GM19452 (cell line): ENCODE measurements around the gene IDH3B.
A peak's percentile ranks its signal among the peaks of the same experiment; 100 is the strongest.
"Not testable (repeated sequence)": the region's sequence is repeated elsewhere in the genome, so short reads cannot be mapped to it uniquely, and the experiment has no call there.

Experiments
- ATAC-seq: cut with Tn5 transposase; IDR thresholded peaks from one replicate; pipeline ENCODE4 v1.9.1; 2021; ENCODE audit not compliant: unreplicated experiment

IDH3B gene

DNA sequence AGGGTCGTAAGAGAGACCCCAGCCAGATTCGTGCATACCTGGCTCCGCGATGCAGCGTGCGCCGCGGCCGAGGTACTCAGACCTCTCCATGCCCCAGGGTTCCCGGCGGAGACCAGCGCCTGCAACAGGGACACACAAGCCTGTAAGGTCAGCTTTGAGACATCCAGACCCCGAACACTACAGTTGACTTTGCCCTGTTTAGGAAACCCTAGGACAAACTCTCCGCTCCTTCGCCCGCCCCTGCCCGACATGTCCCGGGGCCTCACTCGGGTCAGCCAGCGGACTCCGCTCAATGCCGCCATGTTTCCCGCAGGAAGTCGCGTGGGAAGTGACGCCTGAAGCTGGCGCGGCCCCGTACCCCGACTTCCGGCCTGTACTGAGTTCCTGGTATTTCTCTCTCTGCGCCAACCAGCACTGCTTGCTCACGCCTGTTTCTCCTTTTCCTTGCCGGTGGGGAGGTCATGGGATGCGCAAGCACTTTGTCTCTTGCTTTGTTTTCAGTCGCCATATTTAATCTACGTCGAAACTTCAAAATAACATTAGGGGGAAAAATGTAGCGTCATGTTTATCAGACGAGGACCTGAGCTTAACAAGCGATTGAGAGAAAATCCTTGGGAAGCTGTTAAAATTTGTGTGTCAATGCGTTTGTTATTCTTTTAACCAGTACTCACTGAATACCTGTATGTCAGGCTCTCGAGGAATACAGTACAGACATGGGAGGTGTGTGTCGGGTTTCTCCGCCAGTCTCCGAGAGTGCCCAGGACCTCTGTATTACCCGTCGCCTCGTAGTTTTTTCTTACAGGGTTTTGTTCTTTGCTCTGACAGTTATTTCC lies at the start of gene IDH3B:
TSS of gene IDH3B (minus strand) at position 330 of the 833 bp plus-strand sequence. CDS start at position 302, 28 bp downstream.
- peak; percentile 92 for ATAC-seq

DNA sequence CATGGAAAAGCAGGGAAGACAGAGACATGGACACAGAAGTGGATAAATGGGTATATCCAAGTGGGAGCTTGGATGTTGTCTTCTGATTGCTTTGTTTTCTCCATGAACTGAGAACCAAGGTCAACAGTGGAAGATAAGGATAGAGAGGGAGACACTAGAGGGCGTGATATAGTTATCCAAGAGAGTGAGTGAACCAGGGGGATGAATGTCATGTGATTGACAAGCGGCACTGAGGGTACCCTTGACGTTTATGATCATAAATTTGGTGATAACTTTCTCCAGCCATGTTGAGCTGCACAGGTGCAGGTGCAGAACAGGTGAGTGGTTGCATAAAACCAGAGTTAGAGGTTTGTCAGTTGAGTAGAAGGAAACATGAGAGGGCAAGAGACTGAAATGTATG lies 49.3 kb upstream of the IDH3B start:
- no peak for ATAC-seq

DNA sequence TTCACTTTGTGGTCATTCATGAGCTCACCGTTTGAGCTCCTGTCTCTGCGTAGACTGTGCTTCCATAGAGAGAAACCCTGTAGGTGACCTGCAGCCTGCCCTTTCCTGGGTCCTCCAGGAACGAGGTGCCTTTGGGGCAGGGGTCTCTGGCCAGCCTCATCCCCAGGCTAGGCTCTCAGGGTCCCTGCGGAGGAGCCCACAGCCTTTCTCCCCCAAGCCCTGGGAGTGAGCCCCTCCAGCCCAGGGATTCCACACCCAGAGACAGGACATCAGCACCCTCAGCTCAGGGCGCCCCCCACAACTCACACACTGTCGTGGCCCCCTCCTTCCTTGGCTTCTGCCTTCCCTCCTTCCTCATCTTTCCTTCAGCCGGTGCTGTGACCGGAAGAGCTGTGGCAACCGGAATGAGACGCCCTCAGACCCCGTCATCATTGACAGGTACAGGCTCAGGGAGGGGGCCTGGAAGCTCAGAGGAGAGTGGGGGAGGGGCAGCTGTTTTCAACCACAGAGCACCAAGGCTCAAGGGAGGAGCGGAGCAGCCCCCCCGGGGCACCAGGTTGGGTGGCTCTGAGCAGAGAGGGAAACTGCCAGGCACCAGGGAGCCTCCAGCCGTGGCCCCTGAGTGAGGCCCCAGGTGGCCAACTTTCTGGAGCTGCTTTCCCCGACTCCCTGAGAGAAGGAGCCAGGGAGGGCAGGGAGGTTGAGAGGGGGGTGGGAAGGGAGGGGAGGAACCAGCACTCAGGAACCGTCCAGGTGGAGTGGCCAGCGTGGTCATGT lies 45.4 kb upstream of the IDH3B start:
- no peak for ATAC-seq

DNA sequence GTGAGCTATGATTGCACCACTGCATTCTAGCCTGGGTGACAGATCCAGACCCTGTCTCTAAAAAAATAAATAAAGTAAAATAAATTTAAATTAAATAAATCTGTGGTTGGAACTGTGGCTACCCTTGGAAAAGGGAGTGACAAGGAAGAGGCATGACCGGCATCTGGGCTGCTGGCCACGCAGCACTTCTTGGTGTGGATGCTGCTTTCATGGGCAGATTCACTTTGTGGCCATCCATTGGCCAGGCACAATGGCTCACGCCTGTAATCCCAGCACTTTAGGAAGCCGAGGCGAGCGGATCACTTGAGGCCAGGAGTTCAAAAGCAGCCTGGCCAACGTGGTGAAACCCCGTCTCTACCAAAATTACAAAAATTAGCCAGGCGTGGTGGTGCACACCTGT lies 44.6 kb upstream of the IDH3B start:
- no peak for ATAC-seq

DNA sequence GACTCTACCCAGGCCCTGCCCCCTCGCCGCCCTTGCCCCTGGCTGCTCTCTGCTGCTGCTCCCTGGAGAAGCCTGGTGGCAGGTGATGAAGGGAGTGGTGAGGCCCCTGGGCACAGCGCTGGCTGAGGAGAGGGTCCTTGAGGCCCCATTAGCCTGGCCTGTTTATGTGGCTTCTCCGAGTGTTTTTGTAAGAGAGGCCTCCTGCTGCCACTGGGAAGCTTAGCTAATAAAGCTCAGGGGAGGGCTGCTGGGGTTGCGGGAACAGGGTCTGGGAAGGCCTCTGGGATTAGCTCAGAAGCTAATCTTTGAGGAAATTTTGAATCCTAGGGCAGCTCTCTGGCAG lies 44.0 kb upstream of the IDH3B start:
- ATAC-seq: no peak

DNA sequence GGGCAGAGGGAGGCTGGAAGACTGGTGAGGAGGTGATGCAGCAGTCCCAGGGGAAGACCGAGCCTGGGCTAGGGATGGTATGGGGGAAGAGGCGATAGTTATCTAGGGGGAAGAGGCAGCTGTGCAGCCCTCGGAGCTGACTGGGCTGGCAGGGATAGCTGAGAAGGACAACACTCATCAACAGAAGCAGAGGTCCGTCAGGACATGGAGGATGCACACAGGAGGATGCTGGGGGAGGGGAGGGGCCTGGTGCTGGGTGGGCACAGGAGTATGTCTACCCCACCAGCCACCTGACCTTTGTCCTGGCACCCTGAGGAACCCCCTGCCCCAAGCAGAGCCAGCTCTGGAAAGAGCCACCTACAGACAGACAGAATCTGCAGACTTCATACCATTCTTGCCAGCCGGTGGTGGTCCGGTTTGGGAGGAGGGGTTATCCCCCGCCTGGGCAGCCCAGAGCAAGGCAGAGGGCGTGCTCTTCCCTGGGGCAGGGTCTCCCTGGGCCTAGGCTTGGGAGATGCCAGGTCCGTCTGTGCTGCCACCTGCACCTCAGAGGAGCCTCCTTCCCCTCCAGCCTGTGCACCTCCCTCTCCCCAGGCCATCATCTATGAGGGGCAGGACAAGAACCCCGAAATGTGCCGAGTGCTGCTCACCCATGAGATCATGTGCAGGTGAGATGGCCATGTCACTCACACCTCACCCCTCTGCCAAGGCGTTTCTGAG lies 43.5 kb upstream of the IDH3B start:
- ATAC-seq: no peak

DNA sequence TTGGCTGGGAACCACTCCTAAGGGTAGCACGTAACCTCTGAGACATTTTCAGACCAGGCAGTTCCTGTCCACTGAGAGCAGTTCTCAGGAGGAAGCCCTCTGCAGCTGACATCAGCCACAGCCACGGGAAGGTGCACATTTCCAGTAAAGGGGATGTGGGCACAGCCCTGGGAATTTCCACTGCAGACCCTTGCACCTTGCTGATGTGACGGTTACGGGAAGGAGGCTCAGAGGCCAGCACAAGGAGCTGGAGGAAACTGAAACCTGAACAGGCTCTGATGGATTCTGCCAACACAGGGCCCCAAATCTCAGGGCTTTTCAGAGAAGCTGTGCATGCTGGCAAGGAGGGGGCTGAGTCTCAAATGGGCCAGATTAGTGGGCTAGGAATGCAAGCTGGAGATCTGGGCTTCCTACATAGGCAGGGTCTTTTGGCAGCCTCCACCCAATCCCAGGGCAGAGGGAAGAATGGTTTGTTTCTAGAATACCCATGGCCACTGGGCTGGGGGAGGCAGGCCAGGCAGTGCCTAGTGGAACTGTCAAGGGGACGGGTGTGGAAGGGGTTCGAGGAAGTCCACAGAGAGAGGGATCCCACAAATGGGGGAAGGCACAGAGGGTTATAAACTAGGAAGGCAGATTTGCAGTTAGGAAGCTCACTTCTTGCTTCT lies 42.8 kb upstream of the IDH3B start:
- no peak for ATAC-seq

DNA sequence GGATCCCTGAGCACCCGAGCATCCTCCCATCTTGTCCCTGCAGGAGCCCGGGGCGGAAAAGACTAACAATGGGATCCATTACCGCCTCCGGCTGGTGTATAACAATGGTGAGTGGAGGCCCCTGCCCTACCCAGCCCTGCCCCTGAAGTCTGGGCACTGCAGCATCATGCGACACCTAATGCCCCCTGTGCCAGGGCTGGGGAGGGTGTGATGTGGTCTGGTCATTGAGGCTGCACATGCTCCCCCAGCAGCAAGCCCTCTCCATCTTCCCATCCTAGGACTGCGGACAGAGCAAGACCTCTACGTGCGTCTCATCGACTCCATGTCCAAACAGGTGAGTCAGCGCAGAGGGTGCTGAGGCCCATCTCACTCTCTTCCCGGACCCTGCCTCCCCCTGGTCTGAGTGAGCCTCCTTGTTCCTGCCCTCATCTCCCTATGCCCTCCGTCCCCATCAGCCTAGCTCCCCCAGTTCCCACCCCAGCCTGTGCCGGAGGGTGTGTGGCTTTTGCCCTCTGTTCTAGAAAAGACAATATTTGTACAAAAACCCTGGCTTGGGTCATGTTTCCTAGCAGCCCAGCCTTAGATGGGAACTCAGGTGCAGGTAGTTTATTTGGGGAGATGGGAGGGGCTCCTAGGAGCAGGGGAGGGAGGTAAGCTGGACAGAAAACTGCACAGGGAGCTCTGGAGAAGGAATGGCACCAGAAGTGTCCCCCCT lies 42.1 kb upstream of the IDH3B start:
- ATAC-seq: no peak

DNA sequence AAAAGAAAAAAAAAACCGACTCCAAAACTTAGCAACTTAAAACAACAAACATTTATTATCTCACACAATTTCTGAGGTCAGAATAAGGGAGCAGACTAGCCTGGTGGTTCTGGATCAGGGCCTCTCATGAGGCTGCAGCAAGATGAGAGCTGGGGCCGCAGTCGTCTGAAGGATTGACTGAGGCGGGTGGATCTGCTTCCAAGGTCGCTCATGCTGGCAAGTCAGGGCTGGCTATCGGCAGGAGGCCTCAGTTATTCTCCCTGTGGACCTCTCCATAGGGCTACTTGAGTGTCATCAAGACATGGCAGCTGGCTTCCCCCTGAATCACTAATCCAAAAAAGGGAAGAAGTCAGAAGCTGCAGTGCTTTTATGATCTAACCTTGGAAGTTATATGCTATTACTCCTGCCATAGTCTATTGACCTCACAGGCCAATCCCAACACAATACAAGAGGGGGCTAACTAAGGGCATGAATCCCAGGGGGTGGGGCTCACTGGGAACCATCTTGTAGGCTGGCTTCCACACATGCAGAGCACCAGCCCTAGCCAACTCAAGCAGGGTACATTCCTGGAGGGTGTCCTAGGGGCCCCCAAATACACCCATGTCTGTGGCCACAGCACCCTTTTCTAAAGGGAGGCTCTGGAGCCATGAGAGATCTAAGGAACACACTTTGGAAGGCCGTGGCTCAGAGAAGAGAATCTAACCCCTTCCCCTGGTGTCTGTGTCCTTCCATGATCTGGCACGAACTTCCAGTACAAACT lies 39.9 kb upstream of the IDH3B start:
- no peak for ATAC-seq

DNA sequence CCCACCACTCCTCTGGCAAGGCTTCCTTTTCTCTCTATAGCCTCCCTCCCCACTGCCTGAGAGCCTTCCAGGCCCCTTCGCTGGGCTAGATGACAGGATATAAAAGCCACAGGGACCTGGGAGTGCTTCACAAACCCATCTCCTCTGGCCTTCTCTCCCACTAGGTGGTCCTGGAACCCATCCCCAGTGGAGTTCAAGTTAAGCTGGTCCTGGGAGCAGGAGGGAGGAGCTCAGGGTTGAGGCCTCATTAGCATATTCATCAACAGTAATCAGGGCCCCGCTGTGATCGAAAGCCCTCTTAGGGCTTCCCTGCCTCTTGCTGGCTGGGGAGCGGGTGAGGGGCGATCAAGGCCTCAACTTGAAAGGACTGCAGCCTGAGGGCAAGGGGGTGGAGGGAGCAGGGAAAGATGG lies 37.7 kb upstream of the IDH3B start:
- ATAC-seq: no peak

DNA sequence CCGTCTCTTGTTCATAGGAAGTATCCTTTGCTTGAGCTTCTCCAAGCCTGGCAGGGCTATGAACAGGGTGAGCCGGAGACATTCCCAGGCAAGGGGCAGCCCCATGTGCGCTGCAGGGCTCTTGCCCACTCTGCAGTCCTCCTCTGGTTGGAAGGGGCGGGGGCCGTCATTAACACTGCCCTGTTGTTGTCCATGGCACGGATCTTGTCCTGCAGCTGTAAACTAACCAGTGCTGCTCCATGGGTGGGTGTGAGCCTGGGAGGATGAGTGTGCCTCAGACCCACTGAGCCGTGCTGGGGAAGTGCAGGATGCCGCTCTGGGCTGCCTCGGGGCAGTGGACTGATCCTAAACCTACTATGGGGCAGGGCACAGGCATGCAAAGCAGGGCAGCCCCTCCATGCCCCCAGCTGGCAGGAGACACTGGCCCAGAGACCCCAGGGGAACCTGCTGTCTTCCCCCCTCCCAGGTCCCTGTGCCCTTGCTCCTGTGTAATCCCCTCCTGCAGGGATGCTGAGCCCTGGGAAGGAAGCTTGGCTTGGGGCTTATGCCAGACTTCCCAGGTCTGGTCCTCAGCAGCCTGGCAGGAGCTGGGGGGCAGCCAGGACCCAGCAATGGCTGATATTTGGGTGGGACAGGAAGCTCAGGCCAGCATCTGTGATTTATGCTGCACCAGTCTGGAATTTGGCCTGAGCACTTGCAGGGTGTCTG lies 37.1 kb upstream of the IDH3B start:
- no peak for ATAC-seq

DNA sequence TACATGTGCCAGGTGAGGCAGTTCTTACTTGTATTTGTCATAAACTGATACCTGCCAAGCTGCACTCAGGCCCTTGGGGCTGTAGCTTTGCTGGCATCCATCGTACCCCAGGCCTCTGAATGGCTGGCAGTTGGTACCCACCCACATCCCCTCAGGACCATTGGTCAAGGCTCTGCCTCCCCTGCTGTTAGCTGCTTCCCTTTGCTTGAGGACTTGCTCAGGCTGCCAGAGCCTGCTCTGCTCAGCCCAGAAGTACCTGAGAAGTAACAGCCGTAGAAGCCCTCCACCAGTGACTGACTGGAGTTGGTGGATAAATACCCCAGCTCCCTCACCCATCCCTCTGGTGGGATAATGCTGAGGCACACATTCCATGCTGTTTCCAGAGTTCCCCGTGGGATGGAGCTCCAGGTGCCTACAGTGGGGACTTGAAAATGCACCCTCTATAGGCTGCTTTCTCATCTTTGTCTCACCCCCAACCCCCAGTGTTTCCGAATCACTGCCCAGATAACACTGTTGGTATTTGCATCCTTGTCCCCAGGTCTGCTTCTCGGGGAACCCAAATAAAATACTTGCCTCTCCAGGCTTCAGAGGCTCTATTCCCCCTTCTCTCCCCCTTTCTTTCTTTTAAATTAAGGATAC lies 35.9 kb upstream of the IDH3B start:
- ATAC-seq: no peak

DNA sequence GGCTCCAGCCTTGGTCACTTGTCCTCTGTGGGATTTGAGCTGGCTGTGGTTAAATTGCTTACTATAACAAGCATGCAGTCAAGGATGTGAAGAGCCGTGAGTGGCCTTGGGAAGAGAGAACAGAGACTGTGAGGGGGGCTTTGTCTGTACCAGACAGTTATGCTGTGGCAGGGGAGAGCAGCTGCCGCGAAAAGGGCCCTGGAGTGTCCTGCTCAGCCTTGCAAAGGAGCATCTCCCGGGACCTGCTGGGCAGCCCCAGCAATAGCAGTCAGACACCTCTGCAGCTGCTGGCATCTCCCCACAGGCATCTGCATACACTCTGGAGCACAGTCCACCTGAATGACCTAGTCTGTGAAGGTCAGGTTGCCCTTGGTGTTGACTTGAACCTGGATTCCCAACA lies 34.9 kb upstream of the IDH3B start:
- ATAC-seq: no peak

DNA sequence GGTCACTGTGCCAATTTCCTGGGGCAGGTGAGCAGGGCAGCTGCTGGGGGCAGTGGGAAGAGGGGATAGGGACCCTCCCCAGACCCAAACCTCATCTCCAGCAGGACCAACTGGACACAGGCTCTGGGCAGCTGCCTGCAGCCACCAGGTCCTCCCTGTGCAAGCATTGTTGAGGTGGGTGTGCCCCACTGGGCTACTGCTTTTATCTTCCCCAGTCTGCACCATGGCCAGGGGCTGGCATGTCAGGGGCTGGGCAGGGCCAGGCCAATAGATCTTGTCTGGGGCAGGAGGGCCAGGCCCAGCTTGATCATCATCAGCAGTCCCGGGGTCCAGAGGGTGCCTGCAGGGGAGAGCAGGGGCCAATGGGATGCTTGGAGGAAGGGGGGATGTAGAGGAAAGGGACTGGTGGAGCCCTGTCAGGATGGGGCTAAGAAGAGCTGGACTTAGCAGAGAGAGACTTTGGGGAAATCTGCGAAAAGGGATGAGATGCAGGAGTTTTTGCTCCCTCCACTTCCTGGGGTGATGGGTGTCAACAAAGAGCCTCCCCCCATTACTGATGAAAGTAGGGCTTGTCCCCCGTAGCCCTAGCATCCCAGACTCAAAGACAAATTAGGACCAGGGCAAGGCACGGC lies 34.3 kb upstream of the IDH3B start:
- no peak for ATAC-seq

DNA sequence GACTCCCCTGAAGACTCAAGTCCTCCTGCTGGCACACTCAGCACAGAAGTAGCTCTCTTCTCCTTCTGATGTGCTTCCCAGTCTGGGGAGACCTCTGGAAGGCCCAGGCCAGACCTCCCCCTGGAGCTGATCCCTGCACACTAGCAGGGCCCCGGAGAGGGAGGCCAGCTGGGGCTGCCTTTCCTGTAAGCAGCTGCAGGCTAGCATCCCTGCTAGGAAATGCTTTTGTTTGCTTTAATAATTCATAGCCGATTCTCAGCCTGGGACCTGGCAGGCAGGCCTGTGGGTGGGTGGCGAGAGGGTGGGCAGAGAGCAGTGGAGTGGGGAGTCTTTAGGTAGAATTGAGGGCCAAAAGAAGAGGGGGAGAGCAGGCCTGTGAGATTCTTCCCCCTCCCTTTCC lies 33.8 kb upstream of the IDH3B start:
- no peak for ATAC-seq

DNA sequence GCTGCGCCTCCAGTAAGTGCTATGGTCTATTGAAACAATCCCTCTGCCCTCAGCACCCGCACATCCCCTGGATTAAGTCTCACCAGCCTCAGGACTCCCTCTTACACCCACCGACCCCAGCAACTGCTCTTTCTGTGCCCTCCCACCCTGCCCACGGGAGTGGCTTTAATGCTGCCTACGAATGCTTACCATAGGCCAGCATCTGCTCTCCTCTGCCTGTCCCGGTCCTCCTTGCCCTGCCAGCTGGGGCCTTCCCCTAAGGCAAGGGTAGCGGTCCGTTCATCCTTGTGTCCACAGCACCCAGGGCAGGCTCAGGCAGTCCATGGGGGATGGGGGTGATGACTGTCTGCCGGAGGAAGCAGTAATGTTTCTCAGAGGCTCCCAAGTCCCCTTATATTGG lies 32.6 kb upstream of the IDH3B start:
- ATAC-seq: no peak

DNA sequence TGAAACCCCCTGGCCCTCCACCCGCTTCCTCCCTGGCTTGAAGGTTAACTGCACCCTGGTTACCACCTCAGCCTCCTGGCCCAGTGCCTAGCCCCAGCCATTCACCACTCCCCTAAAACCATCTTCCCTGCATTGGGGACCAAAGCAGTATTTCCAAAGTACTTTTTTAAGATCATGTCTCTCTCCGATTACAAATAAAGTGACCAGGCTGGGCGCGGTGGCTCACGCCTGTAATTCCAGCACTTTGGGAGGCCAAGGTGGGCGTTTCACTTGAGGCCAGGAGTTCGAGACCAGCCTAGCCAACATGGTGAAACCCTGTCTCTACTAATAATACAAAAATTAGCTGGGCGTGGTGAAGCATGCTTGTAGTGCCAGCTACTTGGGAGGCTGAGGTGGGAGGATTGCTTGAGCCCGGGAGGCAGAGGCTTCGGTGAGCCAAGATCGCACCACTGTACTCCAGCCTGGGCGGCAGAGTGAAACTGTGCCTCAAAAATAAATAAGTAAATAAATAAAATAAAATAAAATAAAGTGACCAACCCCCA lies 32.0 kb upstream of the IDH3B start:
- ATAC-seq: not testable (repeated sequence)
